Measurements from ENCODE around the gene PCDHGB7.
A peak's percentile ranks its signal among the peaks of the same experiment; 100 is the strongest.
"Not testable (repeated sequence)": the region's sequence is repeated elsewhere in the genome, so short reads cannot be mapped to it uniquely, and the experiment has no call there.

The PCDHGB7 gene

DNA sequence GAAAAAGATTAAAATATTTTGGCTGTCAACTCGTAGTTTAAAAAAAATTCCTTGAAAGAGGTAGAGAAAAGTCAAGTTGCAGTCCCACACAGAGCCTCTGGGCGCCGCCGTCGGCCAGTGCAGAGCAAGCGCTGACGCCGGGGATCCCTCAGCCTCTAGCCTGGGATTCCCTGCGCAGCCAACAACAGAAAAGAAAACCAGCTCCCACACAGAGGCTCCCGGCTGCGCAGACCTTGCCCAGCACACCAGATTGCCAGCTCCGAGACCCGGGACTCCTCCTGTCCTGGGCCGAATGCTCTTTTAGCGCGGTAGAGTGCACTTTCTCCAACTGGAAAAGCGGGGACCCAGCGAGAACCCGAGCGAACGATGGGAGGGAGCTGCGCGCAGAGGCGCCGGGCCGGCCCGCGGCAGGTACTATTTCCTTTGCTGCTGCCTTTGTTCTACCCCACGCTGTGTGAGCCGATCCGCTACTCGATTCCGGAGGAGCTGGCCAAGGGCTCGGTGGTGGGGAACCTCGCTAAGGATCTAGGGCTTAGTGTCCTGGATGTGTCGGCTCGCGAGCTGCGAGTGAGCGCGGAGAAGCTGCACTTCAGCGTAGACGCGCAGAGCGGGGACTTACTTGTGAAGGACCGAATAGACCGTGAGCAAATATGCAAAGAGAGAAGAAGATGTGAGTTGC is at the start of gene PCDHGB7:
Gene PCDHGB7, plus strand, starts transcription at position 184 of the 679 bp plus-strand sequence. Its CDS starts 183 bp downstream, at position 367.
- not testable (repeated sequence) for H3F3A ChIP-seq (ENCODE audit: insufficient read depth, low read length); H2AFZ ChIP-seq (ENCODE audit: low read length); H4K20me1 ChIP-seq (ENCODE audit: insufficient read depth, low read length); H3K79me2 ChIP-seq (ENCODE audit: insufficient read depth, low read length); H3K9me2 ChIP-seq (ENCODE audit: low read depth, low read length); H3K4me2 ChIP-seq (ENCODE audit: low read length); H3K4me3 ChIP-seq (ENCODE audit: low read depth, low read length, poor library complexity, severe bottlenecking); H3K9ac ChIP-seq (ENCODE audit: low read length); H3K4me1 ChIP-seq (ENCODE audit: insufficient read depth, low read length, severe bottlenecking); H3K36me3 ChIP-seq (ENCODE audit: insufficient read depth, low read length); H3K27me3 ChIP-seq (ENCODE audit: insufficient read depth, low read length); H3K27ac ChIP-seq (ENCODE audit: low read depth, low read length, poor library complexity, severe bottlenecking)
- peaks cover 26% of the 10 kb centered on the region for H3K9me3 ChIP-seq (ENCODE audit: low read length)

GRCh38 chr5:141369994-141370848 is 47.3 kb upstream of the PCDHGB7 start, which contains the start of gene PCDHGB3:
PCDHGB3 (plus strand) TSS chr5:141370242; CDS start chr5:141370395, 153 bp downstream.
- Histone ChIP-seq H3K9me3 (ENCODE audit: low read length) (peaks cover 27% of the 10 kb centered on the region), H3K36me3 (ENCODE audit: insufficient read depth, low read length) (no peaks in the 10 kb centered on the region), H3K9me2 (ENCODE audit: low read depth, low read length) (no peaks in the 10 kb centered on the region), H3K4me3 (ENCODE audit: low read depth, low read length, poor library complexity, severe bottlenecking) (no peak within 1 kb of the TSS), H3F3A (ENCODE audit: insufficient read depth, low read length) (no peaks in the 10 kb centered on the region), H3K4me2 (ENCODE audit: low read length) (no peak within 1 kb of the TSS), H2AFZ (ENCODE audit: low read length) (no peak within 1 kb of the TSS), H3K27me3 (ENCODE audit: insufficient read depth, low read length) (no peaks in the 10 kb centered on the region), H3K79me2 (ENCODE audit: insufficient read depth, low read length) (no peaks in the 10 kb centered on the region), H3K9ac (ENCODE audit: low read length) (no peak within 1 kb of the TSS), H4K20me1 (ENCODE audit: insufficient read depth, low read length) (no peaks in the 10 kb centered on the region), H3K4me1 (ENCODE audit: insufficient read depth, low read length, severe bottlenecking) (no peaks in the 10 kb centered on the region), H3K27ac (ENCODE audit: low read depth, low read length, poor library complexity, severe bottlenecking) (no peak within 1 kb of the TSS)
- TF ChIP-seq CTCF (IDR thresholded peaks at IDR 0.05; ENCODE audit: low read length), result 0 out of 2 replicates have a peak, but pooled peaks have one; percentile 13
- TF ChIP-seq EZH2 (IDR thresholded peaks at IDR 0.05; ENCODE audit: borderline replicate concordance, low read length), result no peak

DNA sequence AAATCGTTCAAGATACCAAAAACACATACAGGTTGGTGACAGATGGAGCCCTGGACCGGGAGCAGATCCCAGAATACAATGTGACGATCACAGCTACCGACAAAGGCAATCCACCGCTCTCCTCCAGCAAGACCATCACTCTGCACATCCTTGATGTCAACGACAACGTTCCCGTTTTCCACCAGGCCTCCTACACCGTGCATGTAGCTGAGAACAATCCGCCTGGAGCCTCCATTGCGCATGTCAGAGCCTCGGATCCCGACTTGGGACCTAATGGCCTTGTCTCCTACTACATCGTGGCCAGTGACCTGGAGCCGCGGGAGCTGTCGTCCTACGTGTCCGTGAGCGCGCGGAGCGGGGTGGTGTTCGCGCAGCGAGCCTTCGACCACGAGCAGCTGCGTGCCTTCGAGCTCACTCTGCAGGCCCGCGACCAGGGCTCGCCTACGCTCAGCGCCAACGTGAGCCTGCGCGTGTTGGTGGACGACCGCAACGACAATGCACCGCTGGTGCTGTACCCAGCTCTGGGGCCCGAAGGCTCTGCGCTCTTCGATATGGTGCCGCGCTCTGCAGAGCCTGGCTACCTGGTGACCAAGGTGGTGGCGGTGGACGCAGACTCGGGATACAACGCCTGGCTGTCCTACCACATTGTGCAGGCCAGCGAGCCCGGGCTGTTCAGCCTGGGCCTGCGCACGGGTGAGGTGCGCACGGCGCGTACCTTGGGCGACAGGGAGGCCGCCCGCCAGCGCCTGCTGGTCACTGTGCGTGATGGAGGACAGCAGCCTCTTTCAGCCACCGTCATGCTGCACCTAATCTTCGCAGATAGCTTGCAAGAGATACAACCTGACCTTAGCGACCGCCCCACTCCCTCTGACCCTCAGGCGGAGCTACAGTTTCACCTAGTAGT is 45.7 kb upstream of the PCDHGB7 start:
- H3K4me1 ChIP-seq (ENCODE audit: insufficient read depth, low read length, severe bottlenecking), result no peaks in the 10 kb centered on the region
- no peak overlapping the region for H3K4me3 ChIP-seq (ENCODE audit: low read depth, low read length, poor library complexity, severe bottlenecking)
- H3K79me2 ChIP-seq (ENCODE audit: insufficient read depth, low read length), result no peaks in the 10 kb centered on the region
- no peaks in the 10 kb centered on the region for H3F3A ChIP-seq (ENCODE audit: insufficient read depth, low read length)
- H4K20me1 ChIP-seq (ENCODE audit: insufficient read depth, low read length), result no peaks in the 10 kb centered on the region
- H3K27me3 ChIP-seq (ENCODE audit: insufficient read depth, low read length), result no peaks in the 10 kb centered on the region
- no peak overlapping the region for H2AFZ ChIP-seq (ENCODE audit: low read length)
- no peak overlapping the region for H3K9ac ChIP-seq (ENCODE audit: low read length)
- H3K9me3 ChIP-seq (ENCODE audit: low read length), result peaks cover 23% of the 10 kb centered on the region
- H3K27ac ChIP-seq (ENCODE audit: low read depth, low read length, poor library complexity, severe bottlenecking), result no peak overlapping the region
- H3K4me2 ChIP-seq (ENCODE audit: low read length), result no peak overlapping the region
- H3K9me2 ChIP-seq (ENCODE audit: low read depth, low read length), result no peaks in the 10 kb centered on the region
- no peaks in the 10 kb centered on the region for H3K36me3 ChIP-seq (ENCODE audit: insufficient read depth, low read length)
- TF ChIP-seq EZH2 (IDR thresholded peaks at IDR 0.05; ENCODE audit: borderline replicate concordance, low read length), result no peak
- TF ChIP-seq CTCF (IDR thresholded peaks at IDR 0.05; ENCODE audit: low read length), result no peak

All from OCI-LY1 (cell line).